ENCODE results near the gene LRRC49.
"Not testable (repeated sequence)": the region's sequence is repeated elsewhere in the genome, so short reads cannot be mapped to it uniquely, and the experiment has no call there.

LRRC49 gene

DNA sequence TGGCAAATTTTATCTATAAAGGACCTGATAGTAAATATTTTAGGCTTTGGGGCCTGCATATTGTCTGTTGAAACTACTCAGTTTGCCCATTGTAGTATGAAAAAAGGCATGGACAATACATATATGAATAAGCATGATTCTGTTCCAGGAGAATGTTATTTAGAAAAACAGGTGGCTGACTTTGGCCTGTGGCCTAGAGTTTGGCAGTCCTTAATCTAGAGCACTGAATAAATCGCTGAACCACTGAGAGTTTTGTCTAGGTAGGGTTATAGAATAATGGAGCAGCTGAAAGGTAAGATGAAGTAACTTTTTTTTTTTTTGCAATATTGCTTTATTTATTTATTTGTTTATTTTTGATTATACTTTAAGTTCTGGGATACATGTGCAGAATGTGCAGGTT, 75.0 kb downstream of the LRRC49 start:
- DNase-seq (ENCODE audit: low spot score): no peak
- TF ChIP-seq, protein P1, sequence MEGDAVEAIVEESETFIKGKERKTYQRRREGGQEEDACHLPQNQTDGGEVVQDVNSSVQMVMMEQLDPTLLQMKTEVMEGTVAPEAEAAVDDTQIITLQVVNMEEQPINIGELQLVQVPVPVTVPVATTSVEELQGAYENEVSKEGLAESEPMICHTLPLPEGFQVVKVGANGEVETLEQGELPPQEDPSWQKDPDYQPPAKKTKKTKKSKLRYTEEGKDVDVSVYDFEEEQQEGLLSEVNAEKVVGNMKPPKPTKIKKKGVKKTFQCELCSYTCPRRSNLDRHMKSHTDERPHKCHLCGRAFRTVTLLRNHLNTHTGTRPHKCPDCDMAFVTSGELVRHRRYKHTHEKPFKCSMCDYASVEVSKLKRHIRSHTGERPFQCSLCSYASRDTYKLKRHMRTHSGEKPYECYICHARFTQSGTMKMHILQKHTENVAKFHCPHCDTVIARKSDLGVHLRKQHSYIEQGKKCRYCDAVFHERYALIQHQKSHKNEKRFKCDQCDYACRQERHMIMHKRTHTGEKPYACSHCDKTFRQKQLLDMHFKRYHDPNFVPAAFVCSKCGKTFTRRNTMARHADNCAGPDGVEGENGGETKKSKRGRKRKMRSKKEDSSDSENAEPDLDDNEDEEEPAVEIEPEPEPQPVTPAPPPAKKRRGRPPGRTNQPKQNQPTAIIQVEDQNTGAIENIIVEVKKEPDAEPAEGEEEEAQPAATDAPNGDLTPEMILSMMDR (IDR thresholded peaks at IDR 0.05; ENCODE audit: extremely low read depth, missing control alignments): no peak

DNA sequence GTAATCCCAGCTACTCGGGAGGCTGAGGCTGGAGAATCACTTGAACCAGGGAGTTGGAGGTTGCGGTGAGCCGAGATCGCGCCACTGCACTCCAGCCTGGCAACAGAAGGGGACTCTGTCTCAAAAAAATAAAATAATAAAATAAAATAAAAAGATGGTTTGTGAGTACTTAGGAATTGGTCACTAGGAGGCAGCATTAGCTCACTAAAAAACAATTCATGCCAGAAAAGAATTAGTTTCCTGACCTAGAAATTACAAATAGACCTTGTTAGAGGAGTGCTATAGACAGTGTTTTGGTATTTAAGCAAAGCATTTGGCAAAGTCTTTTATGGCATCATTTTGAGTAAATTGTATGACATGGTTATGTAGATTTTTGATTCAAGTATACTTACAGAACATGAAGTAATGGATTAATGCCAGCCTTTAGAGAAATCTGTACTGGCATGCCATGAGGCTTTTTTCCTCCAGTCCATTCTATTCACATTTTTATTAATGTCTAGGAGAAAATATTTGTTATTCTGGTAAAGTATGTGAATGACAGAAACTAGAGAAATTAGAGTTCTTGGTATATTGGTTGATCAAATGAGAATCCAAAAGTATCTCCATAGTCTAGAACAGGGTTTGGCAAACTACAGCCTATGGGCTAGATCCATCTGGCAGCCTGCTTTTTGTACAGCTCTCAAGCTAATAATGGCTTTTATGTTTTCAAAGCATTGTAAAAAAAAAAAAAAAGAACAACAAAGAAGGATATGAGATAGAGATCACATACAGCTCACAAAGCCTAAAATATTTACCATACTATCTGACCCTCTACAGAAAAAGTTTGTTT, 81.6 kb downstream of the LRRC49 start:
- DNase-seq (ENCODE audit: low spot score): no peak
- TF ChIP-seq, protein P1 (IDR thresholded peaks at IDR 0.05; ENCODE audit: extremely low read depth, missing control alignments): no peak

DNA sequence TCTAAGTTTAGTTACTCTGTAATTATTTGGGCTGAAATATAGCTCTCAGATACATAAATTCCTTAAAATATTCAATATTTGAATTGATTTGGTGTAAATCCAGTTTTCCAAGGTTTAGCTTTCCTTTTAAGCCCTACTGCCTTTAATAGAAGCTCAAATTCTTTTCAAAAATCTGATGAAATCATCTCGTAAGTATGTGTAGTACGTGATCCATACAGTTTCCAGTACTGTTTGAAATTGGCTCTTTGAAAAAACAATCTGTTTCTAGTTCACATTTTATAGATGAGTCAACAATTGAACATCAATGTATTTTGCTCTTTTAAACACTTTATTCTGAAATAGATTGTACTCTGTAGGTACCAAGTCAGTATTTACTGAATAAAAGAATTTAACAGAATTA, 84.2 kb downstream of the LRRC49 start:
- no peak for DNase-seq (ENCODE audit: low spot score)
- TF ChIP-seq, protein P1 (IDR thresholded peaks at IDR 0.05; ENCODE audit: extremely low read depth, missing control alignments): no peak

DNA sequence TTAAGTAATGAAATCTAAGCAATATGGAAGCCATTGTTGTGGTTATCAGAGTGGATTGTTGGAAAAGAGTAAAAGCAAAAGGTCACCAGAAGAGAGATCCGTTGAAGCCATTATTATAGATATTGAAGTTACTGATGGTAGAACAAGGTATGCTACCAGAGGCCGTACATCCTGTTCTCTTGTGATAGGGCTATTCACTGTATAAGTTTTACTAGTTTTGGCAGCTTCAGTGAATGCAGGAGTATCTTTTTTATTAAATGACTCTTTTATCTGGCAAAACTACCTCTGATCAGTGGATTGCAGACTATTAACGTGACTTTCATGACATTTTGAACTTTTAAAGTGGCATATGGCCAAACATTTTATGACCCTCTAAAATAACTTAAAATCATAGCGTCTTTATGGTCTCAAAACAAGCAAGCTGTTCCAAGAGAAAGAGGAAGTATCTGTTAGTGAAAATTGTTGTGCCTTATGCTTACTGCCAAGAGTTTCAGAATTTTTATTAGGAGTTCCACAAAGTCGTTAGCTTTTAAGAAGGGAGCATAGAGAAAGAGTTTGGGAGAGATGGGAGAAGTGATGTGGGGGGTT, 102.9 kb downstream of the LRRC49 start:
- TF ChIP-seq, protein P1 (IDR thresholded peaks at IDR 0.05; ENCODE audit: extremely low read depth, missing control alignments): no peak
- no peak for DNase-seq (ENCODE audit: low spot score)

DNA sequence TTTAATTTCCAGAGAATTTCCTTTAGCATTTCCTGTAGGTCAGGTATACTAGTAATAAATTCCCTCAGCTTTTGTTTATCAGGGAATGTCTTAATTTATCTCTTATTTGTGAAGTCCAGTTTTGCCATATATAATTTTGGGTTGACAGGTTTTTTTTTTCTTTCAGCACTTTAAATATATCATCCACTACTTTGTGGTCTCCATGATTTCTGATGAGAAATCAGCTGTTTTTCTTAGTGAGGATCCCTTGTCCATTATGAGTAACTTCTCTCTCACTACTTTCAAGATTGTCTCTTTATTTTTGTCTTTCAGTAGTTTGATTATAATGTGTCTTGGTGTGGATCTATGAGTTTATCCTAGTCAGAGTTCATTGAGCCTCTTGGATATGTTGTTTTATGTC, 105.7 kb downstream of the LRRC49 start:
- TF ChIP-seq, protein P1 (IDR thresholded peaks at IDR 0.05; ENCODE audit: extremely low read depth, missing control alignments): no peak
- no peak for DNase-seq (ENCODE audit: low spot score)

- DNase-seq (ENCODE audit: low spot score): no peak
- TF ChIP-seq, protein P1 (IDR thresholded peaks at IDR 0.05; ENCODE audit: extremely low read depth, missing control alignments): no peak
Observed at GRCh38 chr15:71002316-71002715, 109.7 kb downstream of the LRRC49 start.

DNA sequence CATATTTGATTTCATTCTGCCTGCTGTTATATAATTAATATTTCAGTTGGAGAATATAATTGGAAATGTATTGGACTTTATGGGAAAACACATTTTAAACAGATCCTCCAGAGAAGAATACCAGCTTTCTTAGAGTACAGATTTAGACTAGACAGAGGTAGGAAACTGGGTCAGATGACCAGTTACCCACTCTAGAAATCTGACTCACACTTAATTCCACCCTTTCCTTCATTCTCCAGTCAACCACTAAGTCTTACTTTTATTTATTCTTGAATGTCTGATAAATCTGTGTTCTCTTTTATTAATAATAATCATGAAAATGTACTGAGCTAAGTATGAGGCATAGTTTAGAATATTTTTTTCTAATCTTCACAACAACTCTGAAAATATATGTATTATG, 110.7 kb downstream of the LRRC49 start:
- TF ChIP-seq, protein P1 (IDR thresholded peaks at IDR 0.05; ENCODE audit: extremely low read depth, missing control alignments): no peak
- no peak for DNase-seq (ENCODE audit: low spot score)

DNA sequence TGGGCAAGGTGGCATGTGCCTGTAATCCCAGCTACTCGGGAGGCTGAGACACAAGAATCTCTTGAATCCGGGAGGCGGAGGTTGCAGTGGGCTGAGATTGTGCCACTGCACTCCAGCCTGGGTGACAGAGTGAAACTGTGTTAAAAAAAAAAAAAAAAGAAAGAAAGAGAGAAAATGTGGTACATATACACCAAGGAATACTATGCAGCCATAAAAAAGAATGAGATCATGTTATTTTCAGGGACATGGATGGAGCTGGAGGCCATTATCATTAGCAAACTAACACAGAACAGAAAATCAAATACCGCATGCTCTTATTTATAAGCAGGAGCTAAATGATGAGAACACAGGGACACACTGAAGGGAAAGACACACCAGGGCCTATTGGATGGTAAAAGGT, 111.9 kb downstream of the LRRC49 start:
- DNase-seq (ENCODE audit: low spot score): not testable (repeated sequence)

All from GM20000 (cell line).